Skin of body (tissue), 2 donors: Measurements from ENCODE around the gene RFT1. TPM values are rescaled to one million over a fixed set of nuclear protein-coding genes. Genes with fewer than 3 reads are reported as not detected.

Experiments
- DNase-seq: peaks from one replicate; lab custom pipeline; 2025; lab: John Stamatoyannopoulos, UW
- total RNA-seq: library from RNA; depleted of rRNA; stranded (reverse); fragments of >200 nt; gene quantifications from one replicate; pipeline ENCODE4 v1.2.3, GENCODE V29; 2014

RFT1 gene
- total RNA-seq, 1 donor from 2014 or later = 9.2 TPM

DNA sequence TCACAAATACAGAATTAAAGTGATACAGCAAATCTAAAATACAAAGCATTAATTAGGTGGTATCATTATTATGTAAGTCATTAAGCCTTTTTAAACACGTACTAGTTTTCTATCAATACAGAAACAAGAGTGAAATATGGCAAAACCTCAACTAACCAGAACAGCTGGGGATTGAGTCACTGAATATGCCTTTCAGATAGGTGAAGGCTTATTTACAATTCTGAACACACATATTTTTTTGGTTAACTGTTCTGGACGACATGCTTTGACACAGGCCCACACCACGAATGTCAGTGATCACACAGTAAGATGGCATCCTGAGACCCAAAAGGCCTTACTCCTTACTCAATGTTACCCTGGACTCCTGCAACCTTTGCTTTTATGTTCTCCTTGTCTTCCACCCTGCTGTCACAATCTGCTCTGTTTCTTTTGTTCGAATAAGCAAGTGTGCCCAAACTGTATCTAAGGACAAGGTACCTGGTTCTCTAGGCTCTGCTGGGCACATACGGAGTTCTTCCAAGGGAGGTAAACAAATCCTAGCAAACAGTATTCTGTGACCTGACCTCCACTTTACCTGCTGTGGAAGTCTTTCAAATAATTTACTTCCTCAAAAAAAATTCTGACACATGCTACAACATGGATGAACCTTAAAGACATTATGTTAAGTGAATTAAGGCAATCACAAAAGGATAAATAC, 91.4 kb downstream of the RFT1 start:
- no peak for DNase-seq

Other genes starting within 250 kb of the RFT1 start
- gene STIMATE, start 232.9 kb downstream of the RFT1 start, total RNA-seq = 8.7 TPM
- 13.2 TPM for gene SFMBT1, start 84.4 kb downstream of the RFT1 start, total RNA-seq
- gene PRKCD, start 30.8 kb upstream of the RFT1 start, total RNA-seq = 11.0 TPM
- 159 TPM for gene TKT, start 125.6 kb upstream of the RFT1 start, total RNA-seq
- gene DCP1A, start 217.1 kb upstream of the RFT1 start, total RNA-seq = 17.6 TPM